RPMI7951 (cell line): ENCODE data around the gene SLC6A3. TPM values are rescaled to one million over a fixed set of nuclear protein-coding genes. Genes with fewer than 3 reads are reported as not detected.
"Not testable (repeated sequence)": the region's sequence is repeated elsewhere in the genome, so short reads cannot be mapped to it uniquely, and the experiment has no call there.

Source experiments
- DNase-seq: peaks from one replicate; pipeline ENCODE4 v3.0.0-alpha.2; 2012; ENCODE audit warnings: low read depth
- total RNA-seq: library from RNA; depleted of rRNA; stranded (reverse); fragments of >200 nt; shearing (Covaris generic); gene quantifications from 2 replicates; pipeline ENCODE4 v1.2.3, GENCODE V29; 2014

SLC6A3 gene
- total RNA-seq, 1 experiment from 2014 or later = not detected

GRCh38 chr5:1465117-1465516 lies 19.9 kb upstream of the SLC6A3 start:
- DNase-seq = no peak

- no peak for DNase-seq
Observed at GRCh38 chr5:1464511-1464910, 19.3 kb upstream of the SLC6A3 start.

- DNase-seq = no peak
Observed at GRCh38 chr5:1464096-1464446, 18.8 kb upstream of the SLC6A3 start.

DNA sequence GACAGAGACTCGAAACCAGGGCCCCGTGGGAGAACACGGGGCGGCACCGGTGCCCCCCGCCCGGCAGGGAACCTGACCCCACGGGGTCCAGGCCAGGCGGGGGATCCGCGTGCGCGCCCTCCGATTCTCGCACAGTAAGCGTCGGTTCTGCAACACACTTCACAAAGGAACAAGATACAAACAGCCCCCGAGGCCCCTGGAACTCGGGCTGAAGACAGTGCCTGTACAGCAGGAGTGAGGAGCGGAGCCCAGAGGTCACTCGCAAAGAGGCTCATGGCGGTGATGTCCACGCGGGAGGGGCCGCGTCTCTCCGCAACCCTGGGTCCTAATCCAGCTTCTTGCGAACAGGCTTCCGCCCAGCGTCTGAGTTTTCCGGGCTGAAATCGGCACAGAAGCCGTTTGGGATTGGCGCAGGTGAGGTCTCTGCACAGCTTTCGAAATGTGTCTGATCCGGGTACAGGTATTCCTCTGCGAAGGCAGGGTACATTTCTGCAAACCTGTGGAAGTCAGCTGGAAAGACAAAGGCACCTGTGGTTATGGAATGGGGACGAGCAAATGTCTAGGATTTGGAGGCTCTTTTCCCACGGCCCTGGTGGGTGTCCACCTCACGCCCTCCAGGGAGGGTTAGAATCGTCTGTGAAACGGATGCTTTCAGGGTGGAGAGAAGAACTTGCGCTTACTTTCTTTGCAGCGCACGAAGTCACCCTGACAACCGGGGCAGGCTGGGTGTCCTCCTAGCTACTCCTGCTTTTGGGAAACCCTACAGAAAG lies 18.3 kb upstream of the SLC6A3 start:
- no peak for DNase-seq

DNA sequence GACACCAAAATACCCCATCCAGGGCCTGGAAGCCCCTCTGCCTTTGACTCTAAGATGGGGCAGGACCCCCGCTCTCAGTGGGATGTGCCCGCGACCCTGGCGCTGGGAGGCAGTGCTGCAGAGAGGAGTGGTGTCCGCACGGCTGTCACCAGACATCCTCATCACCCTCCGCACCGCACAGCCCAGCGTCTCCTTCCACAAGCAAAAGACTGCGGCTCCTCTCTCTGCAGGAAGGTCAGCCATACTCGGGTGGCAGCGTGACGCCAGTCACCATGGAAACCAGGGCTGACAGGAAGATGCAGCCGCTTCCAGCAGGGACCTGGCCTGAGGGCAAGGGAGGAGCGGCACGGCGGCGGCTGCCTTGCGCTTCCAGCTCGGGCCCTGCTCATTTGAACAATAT lies 17.1 kb upstream of the SLC6A3 start:
- no peak for DNase-seq

DNA sequence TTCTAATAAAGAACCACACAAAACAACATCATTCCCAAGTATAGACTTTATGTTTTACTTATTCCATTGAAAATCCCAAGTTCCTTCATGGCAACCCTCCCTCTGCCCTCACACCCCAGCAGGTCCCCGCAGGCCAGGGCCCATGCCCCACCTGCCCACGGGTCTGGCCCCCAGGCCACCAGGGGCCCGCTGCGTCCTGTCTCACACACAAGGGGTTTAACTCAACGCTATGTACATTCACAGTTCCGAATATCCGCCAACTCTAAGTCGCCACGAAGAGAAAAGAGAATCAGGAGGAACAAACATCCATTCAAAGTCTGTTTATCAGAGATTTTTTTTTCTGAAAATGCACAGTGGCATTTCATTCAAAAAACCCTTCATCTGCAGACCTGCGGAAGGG lies 16.2 kb upstream of the SLC6A3 start:
- no peak for DNase-seq

DNA sequence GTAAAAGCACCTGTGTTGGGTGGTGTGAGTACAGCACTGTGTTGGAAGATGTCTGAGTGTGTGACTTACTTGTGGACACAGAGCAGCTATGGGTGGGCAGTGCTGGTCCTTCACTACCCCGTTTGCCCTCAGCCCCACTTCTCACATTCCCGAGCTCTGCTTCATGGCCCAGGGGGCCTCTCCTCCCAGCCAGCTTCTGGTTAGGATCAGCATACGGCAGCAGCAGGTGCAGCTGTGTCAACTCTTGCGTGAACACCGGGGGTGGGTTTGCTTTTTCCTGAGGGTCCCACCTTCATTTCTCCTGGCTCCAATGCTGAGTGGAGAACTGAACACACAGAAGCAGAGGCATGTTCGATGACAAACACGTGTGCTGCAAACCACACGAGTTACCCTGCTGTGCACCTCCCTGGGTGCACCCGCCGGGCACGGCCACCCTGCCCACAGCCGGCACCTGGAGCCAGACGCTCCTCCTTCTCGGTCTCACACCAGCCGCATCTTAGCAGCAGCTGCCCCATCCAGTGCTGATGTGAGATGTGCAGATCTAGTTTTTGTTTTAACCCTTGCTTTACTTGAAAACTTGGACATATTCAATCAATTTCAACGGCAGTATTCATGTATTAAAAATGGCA lies 14.9 kb upstream of the SLC6A3 start:
- no peak for DNase-seq

DNA sequence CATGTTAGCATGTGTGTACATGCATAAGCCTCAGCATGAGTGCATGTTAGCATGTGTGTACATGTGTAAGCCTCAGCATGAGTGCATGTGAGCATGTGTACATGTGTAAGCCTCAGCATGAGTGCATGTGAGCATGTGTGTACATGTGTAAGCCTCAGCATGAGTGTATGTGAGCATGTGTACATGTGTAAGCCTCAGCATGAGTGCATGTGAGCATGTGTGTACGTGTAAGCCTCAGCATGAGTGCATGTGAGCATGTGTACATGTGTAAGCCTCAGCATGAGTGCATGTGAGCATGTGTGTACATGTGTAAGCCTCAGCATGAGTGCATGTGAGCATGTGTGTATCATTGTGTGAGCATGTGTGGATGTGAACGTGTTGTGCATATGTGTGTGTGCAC lies 14.2 kb upstream of the SLC6A3 start:
- DNase-seq = not testable (repeated sequence)

DNA sequence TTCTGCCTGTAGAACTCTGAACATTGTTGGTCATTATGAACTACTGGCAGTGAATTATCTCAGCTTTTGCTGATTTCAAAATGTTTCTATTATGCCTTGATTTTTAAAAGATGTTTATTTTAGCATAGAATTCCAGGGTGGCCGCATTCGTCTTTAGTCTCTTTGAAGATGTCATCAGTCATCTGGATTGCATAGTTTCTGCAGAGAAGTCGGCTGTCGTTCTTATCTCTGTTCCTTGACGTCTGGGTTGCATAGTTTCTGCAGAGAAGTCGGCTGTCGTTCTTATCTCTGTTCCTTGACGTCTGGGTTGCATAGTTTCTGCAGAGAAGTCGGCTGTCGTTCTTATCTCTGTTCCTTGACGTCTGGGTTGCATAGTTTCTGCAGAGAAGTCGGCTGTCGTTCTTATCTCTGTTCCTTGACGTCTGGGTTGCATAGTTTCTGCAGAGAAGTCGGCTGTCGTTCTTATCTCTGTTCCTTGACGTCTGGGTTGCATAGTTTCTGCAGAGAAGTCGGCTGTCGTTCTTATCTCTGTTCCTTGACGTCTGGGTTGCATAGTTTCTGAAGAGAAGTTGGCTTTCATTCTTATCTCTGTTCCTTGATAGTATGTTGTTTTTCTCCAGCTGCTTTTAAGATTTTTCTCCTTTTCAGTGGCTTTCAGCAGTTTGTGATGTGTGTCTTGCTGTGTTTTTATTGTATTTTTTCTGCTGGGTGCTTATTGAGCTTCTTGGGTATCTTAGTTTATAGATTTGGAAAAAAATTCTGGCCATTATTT lies 11.1 kb upstream of the SLC6A3 start:
- not testable (repeated sequence) for DNase-seq

DNA sequence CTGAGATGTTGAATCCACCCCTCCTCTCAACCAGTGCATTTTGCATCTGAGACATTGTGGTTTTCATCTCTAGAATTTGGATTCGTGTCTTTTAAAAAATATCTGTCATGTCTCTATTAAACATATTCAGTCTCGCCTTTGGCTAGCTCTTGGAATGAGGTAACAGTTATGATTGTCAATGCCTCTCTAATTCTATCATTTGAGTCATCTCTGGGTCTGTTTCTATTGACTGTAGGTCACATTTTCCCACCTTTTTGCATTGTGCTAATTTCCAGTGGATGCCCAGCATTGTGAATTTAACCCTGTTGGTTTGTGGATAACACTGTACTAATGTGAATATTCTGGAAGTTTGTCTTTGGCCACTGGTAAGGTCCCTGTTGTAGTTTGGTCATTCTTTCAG lies 8.4 kb upstream of the SLC6A3 start:
- DNase-seq = no peak

DNA sequence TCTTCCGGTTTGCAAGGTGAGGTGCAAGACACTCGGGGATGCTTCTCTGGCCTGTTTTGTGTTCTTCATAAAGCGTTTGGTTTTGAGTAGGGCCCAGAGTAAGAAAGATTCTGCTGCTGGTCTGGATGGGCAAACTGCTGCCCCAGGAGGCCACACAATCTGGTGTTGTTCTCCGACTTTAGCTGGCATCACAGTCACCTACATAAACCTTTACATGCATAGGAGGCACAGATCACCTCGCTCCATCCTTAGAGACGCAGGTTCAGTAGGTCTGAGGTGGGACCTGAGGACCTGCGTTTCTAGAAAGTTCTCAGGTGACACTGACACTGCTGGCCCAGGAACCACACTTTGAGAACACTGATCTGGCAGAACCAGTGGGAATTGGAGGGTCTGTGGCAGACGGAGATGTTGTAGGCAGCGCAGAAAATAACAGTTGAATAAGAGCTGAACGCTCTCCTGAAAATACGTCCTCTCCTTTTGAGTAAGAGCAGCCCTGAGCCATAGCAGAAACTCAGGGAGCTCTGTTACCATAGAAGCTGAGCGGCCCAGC lies 3.9 kb upstream of the SLC6A3 start:
- DNase-seq = no peak

DNA sequence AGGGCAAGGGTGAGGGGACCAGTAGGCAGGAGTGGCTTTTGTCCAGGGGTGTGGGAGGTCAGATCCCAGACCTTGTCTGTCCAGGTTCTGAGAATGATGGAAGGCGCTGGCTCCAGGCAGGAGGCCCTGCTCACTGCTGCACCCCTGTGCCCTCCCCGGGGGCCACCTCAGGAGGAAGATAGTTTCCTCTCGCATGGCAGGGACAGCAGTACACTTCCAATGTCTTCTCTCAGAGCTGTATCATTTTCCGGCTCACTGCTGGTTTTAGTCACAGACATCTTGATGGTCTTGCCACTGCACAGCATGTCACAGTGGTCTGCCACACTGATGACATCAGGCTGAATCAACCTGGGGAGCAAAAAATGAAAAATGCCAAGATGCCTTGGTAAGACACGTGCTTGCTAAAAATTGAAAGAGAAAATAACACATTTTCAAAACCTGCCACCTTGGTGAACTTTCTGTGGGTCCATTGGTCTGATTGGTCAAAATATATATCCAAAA lies 3.3 kb upstream of the SLC6A3 start:
- DNase-seq = no peak

DNA sequence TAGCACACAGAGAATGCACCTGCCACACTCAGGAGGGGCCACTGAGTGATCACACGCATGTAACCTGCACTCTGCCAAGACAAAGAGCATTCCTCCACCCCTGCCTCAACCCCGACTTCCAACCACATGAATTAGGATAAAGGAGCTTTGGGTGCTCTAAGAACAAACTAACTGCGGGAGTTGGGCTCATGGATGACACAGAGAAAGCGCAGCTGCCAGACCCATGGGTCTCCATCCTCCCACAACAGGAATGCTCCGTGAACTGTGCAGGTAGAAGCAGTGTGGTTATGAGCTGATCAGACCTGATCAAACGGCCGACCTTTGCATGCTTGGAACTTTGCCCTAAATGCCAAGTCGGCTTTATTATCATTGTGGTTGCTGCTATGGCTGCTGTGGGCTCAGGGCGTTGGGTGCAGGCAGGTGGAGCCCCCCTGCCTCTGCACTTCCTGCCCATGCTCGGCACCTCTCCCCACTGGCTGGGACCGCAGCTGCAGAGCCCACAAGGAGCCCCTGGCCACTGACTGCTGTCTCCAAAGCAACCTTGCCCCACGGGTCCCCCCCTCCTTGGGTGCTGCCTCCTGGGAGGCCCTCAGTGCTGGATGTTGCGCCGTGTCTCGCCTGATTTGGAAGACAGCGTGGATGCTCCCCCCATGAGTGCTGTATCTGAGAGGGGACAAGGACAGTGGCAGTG lies 2.6 kb upstream of the SLC6A3 start:
- no peak for DNase-seq

GRCh38 chr5:1446602-1447343 lies 1.5 kb upstream of the SLC6A3 start:
- DNase-seq = no peak

- no peak for DNase-seq
Observed at GRCh38 chr5:1445689-1446601, 705 bp upstream of the SLC6A3 start.

- no peak for DNase-seq
Observed at GRCh38 chr5:1444361-1445189, 665 bp downstream of the SLC6A3 start.

- no peak for DNase-seq
Observed at GRCh38 chr5:1443991-1444360, 1.3 kb downstream of the SLC6A3 start.

DNA sequence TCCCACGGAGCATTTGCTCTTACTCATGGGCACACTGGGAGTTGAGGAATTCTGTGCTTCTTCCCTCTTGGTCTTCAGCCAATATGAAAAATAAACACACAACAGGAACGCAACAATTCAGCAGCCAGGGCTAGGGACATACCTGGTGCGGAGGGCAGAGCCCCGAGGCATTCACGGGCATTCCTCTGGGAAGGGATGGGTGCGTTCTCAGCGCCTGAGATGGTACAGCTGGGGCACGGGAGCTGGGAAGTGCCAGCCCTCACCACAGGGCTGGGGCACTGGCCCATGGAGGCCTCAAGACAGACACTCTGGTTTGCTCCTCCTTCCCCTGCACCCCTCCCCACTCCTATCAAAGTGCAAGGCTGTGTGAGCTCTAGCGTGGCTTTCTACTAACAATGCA lies 2.1 kb downstream of the SLC6A3 start:
- no peak for DNase-seq
